Fibroblast of skin of left quadriceps (primary cell): Measurements from ENCODE around the gene PCDHGA11.
"Not testable (repeated sequence)": the region's sequence is repeated elsewhere in the genome, so short reads cannot be mapped to it uniquely, and the experiment has no call there.

Experiments
- DNase-seq, 2 experiments: peaks; one replicate each; pipeline ENCODE4 v3.0.0-alpha.2; 2013; ENCODE audit warnings: low read depth in 2 of 2

The PCDHGA11 gene

DNA sequence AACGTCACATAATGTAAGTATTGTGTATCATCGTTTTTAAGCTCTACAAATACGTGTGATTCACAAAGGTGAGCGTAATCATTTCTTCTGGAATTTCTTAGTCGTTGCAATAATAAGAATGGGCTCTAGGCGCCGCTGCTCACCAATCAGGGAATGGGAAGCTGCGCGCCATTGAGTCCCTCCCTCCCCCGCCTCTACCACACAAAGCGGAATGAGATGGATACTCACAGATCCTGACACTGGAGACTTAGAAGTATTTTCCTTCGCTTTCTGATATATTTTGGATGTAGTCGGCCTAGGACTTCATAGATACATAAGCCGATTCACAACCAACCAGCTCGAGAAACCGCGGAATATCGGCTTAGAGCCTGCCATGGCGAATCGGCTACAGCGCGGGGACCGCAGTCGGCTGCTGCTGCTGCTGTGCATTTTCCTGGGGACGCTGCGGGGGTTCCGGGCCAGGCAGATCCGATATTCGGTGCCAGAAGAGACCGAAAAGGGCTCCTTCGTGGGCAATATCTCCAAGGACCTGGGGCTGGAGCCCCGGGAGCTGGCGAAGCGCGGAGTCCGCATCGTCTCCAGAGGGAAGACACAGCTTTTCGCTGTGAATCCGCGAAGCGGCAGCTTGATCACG, at the start of gene PCDHGA11:
Gene PCDHGA11, plus strand, starts transcription at position 197 of the 634 bp plus-strand sequence. Its CDS starts 177 bp downstream, at position 374.
- DNase-seq, result peak in 1 of 2 experiments; percentile 41

DNA sequence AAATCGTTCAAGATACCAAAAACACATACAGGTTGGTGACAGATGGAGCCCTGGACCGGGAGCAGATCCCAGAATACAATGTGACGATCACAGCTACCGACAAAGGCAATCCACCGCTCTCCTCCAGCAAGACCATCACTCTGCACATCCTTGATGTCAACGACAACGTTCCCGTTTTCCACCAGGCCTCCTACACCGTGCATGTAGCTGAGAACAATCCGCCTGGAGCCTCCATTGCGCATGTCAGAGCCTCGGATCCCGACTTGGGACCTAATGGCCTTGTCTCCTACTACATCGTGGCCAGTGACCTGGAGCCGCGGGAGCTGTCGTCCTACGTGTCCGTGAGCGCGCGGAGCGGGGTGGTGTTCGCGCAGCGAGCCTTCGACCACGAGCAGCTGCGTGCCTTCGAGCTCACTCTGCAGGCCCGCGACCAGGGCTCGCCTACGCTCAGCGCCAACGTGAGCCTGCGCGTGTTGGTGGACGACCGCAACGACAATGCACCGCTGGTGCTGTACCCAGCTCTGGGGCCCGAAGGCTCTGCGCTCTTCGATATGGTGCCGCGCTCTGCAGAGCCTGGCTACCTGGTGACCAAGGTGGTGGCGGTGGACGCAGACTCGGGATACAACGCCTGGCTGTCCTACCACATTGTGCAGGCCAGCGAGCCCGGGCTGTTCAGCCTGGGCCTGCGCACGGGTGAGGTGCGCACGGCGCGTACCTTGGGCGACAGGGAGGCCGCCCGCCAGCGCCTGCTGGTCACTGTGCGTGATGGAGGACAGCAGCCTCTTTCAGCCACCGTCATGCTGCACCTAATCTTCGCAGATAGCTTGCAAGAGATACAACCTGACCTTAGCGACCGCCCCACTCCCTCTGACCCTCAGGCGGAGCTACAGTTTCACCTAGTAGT, 49.0 kb upstream of the PCDHGA11 start:
- no peak for DNase-seq

DNA sequence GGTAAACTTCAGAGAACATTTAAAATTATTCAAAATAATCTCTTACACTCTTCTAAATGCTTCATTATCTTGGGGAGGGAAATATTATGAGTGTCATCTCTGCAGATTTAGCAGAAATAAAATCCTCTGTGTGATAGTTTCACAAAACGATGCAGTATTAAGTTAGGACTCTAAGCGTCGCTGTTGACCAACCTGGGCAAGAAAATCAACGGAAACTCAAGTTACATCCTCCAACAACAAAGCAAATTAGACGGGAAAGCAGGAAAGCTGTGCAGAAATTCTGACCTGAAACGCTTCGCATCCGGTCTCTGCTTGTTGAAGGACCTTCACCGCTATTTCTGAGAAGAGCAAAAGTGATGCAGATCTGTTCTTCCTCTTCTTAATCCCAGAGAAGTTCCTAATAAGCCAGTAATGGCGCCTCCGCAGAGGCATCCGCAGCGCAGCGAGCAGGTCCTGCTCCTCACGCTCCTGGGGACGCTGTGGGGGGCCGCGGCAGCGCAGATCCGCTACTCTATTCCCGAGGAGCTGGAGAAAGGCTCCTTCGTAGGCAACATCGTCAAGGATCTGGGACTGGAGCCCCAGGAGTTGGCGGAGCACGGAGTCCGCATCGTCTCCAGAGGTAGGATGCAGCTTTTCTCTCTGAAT, 47.1 kb upstream of the PCDHGA11 start, which contains the start of gene PCDHGA6:
Gene PCDHGA6, plus strand, starts transcription at position 219 of the 645 bp plus-strand sequence. Its CDS starts 193 bp downstream, at position 412.
- no peak for DNase-seq

DNA sequence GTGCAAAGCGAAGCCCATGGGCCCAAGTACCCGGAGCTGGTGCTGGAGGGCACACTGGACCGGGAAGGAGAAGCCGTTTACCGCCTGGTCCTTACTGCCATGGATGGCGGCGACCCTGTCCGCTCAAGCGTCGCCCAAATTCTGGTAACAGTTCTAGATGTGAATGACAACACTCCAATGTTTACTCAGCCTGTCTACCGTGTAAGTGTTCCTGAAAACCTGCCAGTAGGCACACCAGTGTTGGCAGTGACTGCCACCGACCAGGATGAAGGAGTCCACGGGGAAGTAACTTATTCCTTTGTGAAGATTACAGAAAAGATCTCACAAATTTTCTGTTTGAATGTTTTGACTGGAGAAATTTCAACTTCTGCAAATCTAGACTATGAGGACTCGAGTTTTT, 46.2 kb upstream of the PCDHGA11 start:
- no peak for DNase-seq

DNA sequence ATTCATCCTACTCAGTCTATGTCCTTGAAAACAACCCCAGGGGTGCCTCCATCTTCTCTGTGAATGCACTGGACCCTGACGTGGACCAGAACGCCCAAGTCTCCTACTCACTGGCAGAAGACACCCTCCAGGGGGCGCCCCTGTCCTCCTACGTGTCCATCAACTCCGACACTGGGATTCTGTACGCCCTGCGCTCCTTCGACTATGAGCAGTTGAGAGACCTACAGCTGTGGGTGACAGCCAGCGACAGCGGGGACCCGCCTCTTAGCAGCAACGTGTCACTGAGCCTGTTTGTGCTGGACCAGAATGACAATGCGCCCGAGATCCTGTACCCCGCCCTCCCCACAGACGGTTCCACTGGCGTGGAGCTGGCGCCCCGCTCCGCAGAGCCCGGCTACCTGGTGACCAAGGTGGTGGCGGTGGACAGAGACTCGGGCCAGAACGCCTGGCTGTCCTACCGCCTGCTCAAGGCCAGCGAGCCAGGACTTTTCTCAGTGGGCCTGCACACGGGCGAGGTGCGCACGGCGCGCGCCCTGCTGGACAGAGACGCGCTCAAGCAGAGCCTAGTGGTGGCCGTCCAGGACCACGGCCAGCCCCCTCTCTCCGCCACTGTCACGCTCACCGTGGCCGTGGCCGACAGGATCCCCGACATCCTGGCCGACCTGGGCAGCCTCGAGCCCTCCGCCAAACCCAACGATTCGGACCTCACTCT, 45.3 kb upstream of the PCDHGA11 start:
- not testable (repeated sequence) for DNase-seq

DNA sequence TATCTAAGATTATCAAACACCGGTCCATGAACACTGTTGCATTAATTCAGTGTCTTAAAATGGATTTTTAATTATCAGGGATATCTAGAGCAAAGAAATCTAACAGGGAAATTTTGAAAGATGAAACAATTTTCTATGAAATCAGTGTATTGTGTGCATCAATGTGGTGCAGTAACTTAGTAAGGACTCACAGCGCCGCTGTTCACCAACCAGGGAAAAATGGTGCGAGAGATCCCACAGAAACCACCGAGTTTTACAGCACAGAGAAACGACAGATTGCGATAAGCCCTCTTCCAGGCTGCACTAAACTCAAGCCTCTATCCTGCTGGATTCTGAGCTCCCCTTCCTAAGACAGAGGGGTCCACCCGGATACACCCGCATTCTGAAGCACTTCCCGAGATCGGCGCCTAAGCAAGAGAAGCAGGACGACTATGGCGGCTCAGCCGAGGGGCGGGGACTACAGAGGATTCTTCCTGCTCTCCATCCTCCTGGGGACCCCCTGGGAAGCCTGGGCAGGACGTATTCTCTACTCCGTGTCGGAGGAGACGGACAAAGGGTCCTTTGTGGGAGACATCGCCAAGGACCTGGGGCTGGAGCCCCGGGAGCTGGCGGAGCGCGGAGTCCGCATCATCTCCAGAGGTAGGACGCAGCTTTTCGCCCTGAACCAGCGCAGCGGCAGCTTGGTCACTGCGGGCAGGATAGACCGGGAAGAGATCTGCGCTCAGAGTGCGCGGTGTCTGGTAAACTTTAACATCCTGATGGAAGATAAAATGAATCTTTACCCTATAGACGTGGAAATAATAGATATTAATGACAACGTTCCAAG, 38.2 kb upstream of the PCDHGA11 start, which contains the start of gene PCDHGA7:
Gene PCDHGA7, plus strand, starts transcription at position 274 of the 826 bp plus-strand sequence. Its CDS starts 158 bp downstream, at position 432.
- DNase-seq, result no peak

DNA sequence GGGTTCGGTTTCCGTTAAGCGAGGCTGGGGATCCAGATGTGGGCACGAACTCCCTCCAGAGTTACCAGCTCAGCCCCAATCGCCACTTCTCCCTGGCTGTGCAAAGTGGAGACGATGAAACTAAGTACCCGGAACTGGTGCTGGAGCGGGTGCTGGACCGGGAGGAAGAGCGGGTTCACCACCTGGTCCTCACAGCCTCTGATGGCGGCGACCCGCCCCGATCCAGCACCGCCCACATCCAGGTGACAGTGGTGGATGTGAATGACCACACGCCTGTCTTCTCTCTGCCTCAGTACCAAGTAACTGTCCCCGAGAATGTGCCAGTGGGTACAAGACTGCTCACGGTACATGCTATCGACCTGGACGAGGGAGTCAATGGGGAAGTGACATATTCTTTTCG, 37.5 kb upstream of the PCDHGA11 start:
- DNase-seq, result no peak

DNA sequence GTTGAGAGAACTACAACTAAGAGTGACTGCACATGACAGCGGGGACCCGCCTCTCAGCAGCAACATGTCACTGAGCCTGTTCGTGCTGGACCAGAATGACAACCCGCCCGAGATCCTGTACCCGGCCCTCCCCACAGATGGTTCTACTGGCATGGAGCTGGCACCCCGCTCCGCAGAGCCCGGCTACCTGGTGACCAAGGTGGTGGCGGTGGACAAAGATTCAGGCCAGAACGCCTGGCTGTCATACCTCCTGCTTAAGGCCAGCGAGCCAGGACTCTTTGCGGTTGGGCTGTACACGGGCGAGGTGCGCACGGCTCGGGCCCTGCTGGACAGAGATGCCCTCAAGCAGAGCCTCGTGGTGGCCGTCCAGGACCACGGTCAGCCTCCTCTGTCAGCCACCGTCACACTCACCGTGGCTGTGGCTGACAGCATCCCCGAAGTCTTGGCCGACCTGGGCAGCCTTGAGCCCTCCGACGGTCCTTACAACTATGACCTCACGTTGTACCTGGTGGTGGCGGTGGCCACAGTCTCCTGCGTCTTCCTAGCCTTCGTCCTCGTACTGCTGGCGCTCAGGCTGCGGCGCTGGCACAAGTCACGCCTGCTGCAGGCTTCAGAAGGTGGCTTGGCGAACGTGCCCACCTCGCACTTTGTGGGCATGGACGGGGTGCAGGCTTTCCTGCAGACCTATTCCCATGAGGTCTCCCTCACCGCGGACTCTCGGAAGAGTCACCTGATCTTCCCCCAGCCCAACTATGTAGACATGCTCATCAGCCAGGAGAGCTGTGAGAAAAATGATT, 36.2 kb upstream of the PCDHGA11 start:
- no peak for DNase-seq

DNA sequence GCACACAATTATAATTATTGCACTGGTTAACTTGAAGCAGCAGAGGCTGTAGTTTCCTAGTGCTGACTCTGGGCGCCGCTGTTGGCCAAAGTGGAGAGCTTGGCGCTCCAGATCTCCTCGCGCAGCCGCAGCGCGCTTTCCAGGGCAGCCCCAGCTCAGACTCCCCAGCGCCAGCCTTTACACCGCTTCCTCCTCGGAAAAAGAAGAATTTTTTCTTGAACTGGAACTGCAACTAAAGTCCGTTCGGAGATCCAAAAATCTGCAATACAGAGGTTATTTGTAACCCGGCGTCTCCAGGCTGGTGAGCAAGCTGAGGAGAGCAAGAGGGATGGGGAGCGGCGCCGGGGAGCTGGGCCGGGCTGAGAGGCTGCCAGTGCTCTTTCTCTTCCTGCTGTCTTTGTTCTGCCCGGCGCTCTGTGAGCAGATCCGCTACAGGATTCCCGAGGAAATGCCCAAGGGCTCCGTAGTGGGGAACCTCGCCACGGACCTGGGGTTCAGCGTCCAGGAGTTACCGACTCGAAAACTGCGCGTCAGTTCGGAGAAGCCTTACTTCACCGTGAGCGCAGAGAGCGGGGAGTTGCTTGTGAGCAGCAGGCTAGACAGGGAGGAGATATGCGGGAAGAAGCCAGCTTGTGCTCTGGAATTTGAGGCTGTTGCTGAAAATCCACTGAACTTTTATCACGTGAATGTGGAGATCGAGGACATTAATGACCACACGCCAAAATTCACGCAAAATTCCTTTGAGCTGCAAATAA, 33.1 kb upstream of the PCDHGA11 start, which contains the start of gene PCDHGB4:
Gene PCDHGB4, plus strand, starts transcription at position 142 of the 755 bp plus-strand sequence. Its CDS starts 187 bp downstream, at position 329.
- not testable (repeated sequence) for DNase-seq

DNA sequence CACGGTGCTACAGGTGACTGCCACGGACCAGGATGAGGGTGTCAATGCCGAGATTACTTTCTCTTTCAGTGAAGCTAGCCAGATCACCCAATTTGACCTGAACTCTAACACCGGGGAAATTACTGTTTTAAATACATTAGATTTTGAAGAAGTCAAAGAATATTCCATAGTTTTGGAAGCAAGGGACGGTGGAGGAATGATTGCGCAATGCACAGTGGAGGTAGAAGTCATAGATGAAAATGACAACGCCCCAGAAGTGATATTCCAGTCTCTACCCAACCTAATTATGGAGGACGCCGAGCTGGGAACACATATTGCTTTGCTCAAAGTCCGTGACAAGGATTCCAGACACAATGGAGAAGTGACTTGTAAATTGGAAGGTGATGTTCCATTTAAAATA, 32.2 kb upstream of the PCDHGA11 start:
- no peak for DNase-seq

DNA sequence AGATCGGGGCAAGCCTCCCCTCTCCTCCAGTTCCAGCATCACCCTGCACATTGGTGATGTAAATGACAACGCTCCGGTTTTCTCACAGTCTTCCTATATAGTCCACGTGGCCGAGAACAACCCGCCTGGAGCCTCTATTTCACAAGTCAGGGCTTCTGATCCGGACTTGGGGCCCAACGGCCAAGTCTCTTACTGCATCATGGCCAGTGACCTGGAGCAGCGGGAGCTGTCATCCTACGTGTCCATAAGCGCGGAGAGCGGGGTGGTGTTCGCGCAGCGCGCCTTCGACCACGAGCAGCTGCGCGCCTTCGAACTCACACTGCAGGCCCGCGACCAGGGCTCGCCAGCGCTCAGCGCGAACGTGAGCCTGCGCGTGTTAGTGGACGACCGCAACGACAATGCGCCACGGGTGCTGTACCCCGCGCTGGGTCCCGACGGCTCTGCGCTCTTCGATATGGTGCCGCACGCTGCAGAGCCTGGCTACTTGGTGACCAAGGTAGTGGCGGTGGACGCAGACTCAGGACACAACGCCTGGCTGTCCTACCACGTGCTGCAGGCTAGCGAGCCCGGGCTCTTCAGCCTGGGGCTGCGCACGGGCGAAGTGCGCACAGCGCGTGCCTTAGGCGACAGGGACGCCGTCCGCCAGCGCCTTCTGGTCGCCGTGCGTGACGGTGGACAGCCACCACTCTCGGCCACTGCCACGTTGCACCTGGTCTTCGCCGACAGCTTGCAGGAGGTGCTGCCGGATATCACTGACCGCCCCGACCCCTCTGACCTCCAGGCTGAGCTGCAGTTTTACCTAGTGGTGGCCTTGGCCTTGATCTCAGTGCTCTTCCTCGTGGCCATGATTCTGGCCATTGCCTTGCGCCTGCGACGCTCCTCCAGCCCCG, 31.5 kb upstream of the PCDHGA11 start:
- DNase-seq, result no peak

DNA sequence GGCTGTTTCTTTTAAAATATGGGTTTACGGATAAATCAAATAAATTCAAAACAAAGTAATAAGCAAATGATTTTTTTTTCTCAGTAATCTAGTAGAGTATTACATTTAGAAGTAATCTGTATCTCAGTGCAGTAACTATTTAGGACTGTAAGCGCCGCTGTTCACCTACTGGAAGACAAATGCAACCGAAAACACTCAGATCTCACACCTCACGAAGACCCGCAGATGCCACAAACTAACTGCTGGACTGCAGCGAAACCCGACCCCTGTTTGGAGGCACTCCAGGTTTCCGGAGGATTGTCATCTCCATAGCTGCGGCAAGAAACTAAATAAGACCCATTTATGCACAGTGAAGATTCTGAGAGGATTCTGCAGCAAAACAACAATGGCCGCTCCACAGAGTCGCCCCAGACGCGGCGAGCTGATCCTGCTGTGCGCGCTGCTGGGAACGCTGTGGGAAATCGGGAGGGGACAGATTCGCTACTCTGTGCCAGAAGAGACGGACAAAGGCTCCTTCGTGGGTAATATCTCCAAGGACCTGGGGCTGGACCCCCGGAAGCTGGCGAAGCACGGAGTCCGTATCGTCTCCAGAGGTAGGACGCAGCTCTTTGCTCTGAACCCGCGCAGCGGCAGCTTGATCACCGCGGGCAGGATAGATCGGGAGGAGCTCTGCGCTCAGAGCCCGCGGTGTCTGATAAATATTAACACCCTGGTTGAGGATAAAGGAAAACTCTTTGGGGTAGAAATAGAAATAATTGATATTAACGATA, 28.2 kb upstream of the PCDHGA11 start, which contains the start of gene PCDHGA8:
Gene PCDHGA8, plus strand, starts transcription at position 205 of the 770 bp plus-strand sequence. Its CDS starts 181 bp downstream, at position 386.
- no peak for DNase-seq

DNA sequence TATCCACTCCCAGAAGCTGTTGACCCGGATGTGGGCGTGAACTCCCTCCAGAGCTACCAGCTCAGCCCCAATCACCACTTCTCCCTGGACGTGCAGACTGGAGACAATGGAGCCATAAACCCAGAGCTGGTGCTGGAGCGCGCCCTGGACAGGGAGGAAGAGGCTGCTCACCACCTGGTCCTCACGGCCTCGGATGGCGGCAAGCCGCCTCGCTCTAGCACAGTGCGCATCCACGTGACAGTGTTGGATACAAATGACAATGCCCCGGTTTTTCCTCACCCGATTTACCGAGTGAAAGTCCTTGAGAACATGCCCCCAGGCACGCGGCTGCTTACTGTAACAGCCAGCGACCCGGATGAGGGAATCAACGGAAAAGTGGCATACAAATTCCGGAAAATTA, 27.6 kb upstream of the PCDHGA11 start:
- DNase-seq, result no peak

DNA sequence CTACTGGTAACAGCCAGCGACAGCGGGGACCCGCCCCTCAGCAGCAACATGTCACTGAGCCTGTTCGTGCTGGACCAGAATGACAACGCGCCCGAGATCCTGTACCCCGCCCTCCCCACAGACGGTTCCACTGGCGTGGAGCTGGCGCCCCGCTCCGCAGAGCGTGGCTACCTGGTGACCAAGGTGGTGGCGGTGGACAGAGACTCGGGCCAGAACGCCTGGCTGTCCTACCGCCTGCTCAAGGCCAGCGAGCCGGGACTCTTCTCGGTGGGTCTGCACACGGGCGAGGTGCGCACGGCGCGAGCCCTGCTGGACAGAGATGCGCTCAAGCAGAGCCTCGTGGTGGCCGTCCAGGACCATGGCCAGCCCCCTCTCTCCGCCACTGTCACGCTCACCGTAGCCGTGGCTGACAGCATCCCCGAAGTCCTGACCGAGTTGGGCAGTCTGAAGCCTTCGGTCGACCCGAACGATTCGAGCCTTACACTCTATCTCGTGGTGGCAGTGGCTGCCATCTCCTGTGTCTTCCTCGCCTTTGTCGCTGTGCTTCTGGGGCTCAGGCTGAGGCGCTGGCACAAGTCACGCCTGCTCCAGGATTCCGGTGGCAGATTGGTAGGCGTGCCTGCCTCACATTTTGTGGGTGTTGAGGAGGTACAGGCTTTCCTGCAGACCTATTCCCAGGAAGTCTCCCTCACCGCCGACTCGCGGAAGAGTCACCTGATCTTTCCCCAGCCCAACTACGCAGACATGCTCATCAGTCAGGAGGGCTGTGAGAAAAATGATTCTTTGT, 26.3 kb upstream of the PCDHGA11 start:
- not testable (repeated sequence) for DNase-seq

DNA sequence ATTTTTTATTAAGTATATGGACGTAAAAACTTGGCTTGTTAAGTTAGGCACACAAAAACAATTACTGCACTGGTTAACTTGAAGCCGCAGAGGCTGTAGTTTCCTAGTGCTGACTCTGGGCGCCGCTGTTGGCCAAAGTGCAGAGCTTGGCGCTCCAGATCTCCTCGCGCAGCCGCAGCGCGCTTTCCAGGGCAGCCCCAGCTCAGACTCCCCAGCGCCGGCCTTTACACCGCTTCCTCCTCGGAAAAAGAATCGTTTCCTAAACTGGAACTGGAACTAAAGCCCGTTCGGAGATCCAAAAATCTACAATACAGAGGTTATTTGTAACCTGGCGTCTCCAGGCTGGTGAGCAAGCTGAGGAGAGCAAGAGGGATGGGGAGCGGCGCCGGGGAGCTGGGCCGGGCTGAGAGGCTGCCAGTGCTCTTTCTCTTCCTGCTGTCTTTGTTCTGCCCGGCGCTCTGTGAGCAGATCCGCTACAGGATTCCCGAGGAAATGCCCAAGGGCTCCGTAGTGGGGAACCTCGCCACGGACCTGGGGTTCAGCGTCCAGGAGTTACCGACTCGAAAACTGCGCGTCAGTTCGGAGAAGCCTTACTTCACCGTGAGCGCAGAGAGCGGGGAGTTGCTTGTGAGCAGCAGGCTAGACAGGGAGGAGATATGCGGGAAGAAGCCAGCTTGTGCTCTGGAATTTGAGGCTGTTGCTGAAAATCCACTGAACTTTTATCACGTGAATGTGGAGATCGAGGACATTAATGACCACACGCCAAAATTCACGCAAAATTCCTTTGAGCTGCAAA, 22.9 kb upstream of the PCDHGA11 start, which contains the start of gene PCDHGB5:
Gene PCDHGB5, plus strand, starts transcription at position 192 of the 796 bp plus-strand sequence. Its CDS starts 181 bp downstream, at position 373.
- not testable (repeated sequence) for DNase-seq
